ENCODE data around the gene CTTNBP2. TPM values are rescaled to one million over a fixed set of nuclear protein-coding genes. Genes with fewer than 3 reads are reported as not detected.

CTTNBP2 gene
- total RNA-seq, 4 donors from 2014 or later = 2.6 to 6.2 (median 4.3) TPM

- TF ChIP-seq POLR2AphosphoS5 (IDR thresholded peaks at IDR 0.05) (no peak), POLR2A (IDR thresholded peaks at IDR 0.05) (no peak), CTCF (IDR thresholded peaks at IDR 0.05) (no peak), EP300 (IDR thresholded peaks at IDR 0.05; ENCODE audit: low read depth) (no peak)
- intact Hi-C loops (cut with DNase I; ENCODE audit: low total_unique reads) = loop anchor here (10.0 kb wide), 1 partner anchor 363 kb away; no protein-coding TSS in a partner anchor
- Histone ChIP-seq H3K9me3 (no peaks in the 10 kb centered on the region), H3K27ac (no peak overlapping the region), H3K36me3 (no peaks in the 10 kb centered on the region), H3K27me3 (no peaks in the 10 kb centered on the region), H3K4me1 (no peaks in the 10 kb centered on the region), H3K4me3 (no peak overlapping the region)
- 82 to 90% methylated on average over 3 to 4 of the region's 4 CpGs for WGBS, 2 donors (ENCODE audit: low coverage in 1 of 2)
- in situ Hi-C loops (cut with MboI; ENCODE audit: low pct_ligation_motif_present in 1 of 4, low pct_unique_long_range_greater_than_20kb in 1 of 4, low sequenced_read_pairs in 3 of 4) = loop anchor here in 1 of 4 donors (25.0 kb wide), 1 partner anchor 530 kb away; no protein-coding TSS in a partner anchor
- DNase-seq = no peak
Observed at GRCh38 chr7:117741962-117742361, 131.3 kb downstream of the CTTNBP2 start.

- Histone ChIP-seq H3K36me3 (no peaks in the 10 kb centered on the region), H3K4me1 (no peaks in the 10 kb centered on the region), H3K27ac (no peak overlapping the region), H3K4me3 (no peak overlapping the region), H3K27me3 (no peaks in the 10 kb centered on the region), H3K9me3 (no peaks in the 10 kb centered on the region)
- intact Hi-C loops (cut with DNase I; ENCODE audit: low total_unique reads) (no loop called here), in situ Hi-C loops (cut with MboI; ENCODE audit: low pct_ligation_motif_present in 1 of 4, low pct_unique_long_range_greater_than_20kb in 1 of 4, low sequenced_read_pairs in 3 of 4) (loop anchor here in 1 of 4 donors (25.0 kb wide), 1 partner anchor 527 kb away; no protein-coding TSS in a partner anchor)
- no peak for TF ChIP-seq POLR2A (IDR thresholded peaks at IDR 0.05)
- no peak for DNase-seq
- 68 to 78% methylated on average over 4 of the region's 4 CpGs for WGBS, 2 donors (ENCODE audit: low coverage in 1 of 2)
Observed at GRCh38 chr7:117739085-117739484, 134.2 kb downstream of the CTTNBP2 start.

- Histone ChIP-seq H3K4me3 (no peak overlapping the region), H3K36me3 (no peaks in the 10 kb centered on the region), H3K9me3 (no peaks in the 10 kb centered on the region), H3K4me1 (no peaks in the 10 kb centered on the region), H3K27me3 (no peaks in the 10 kb centered on the region), H3K27ac (no peak overlapping the region)
- 90 to 94% methylated on average over 2 to 9 of the region's 9 CpGs for WGBS, 2 donors (ENCODE audit: low coverage in 1 of 2)
- TF ChIP-seq EP300 (IDR thresholded peaks at IDR 0.05; ENCODE audit: low read depth) = no peak
- no peak for TF ChIP-seq POLR2A (IDR thresholded peaks at IDR 0.05)
- TF ChIP-seq CTCF (IDR thresholded peaks at IDR 0.05) = no peak
- no peak for TF ChIP-seq POLR2AphosphoS5 (IDR thresholded peaks at IDR 0.05)
- in situ Hi-C loops (cut with MboI; ENCODE audit: low pct_ligation_motif_present in 1 of 4, low pct_unique_long_range_greater_than_20kb in 1 of 4, low sequenced_read_pairs in 3 of 4) (loop anchor here in 1 of 4 donors (25.0 kb wide), 1 partner anchor 526 kb away; no protein-coding TSS in a partner anchor), intact Hi-C loops (cut with DNase I; ENCODE audit: low total_unique reads) (no loop called here)
- DNase-seq = no peak
Observed at GRCh38 chr7:117737926-117738325, 135.3 kb downstream of the CTTNBP2 start.

GRCh38 chr7:117731455-117731854, 141.8 kb downstream of the CTTNBP2 start:
- Histone ChIP-seq H3K27me3 (no peaks in the 10 kb centered on the region), H3K9me3 (no peaks in the 10 kb centered on the region), H3K36me3 (no peaks in the 10 kb centered on the region), H3K4me3 (no peak overlapping the region), H3K27ac (no peak overlapping the region), H3K4me1 (no peaks in the 10 kb centered on the region)
- in situ Hi-C loops (cut with MboI; ENCODE audit: low pct_ligation_motif_present in 1 of 4, low pct_unique_long_range_greater_than_20kb in 1 of 4, low sequenced_read_pairs in 3 of 4) = loop anchor here in 1 of 4 donors (25.0 kb wide), 1 partner anchor 519 kb away; no protein-coding TSS in a partner anchor
- intact Hi-C loops (cut with DNase I; ENCODE audit: low total_unique reads) = loop anchor here (5.0 kb wide), 1 partner anchor 1306 kb away; no protein-coding TSS in a partner anchor
- WGBS, 2 donors (ENCODE audit: low coverage in 1 of 2) = 47 to 54% methylated on average over 2 to 6 of the region's 6 CpGs
- no peak for DNase-seq
- no peak for TF ChIP-seq EP300 (IDR thresholded peaks at IDR 0.05; ENCODE audit: low read depth)
- TF ChIP-seq CTCF (IDR thresholded peaks at IDR 0.05) = no peak
- TF ChIP-seq POLR2A (IDR thresholded peaks at IDR 0.05) = no peak
- no peak for TF ChIP-seq POLR2AphosphoS5 (IDR thresholded peaks at IDR 0.05)

GRCh38 chr7:117730390-117730789, 142.9 kb downstream of the CTTNBP2 start:
- Histone ChIP-seq H3K27me3 (no peaks in the 10 kb centered on the region), H3K9me3 (no peaks in the 10 kb centered on the region), H3K36me3 (no peaks in the 10 kb centered on the region), H3K4me1 (no peaks in the 10 kb centered on the region), H3K27ac (no peak overlapping the region), H3K4me3 (no peak overlapping the region)
- intact Hi-C loops (cut with DNase I; ENCODE audit: low total_unique reads) (loop anchor here (5.0 kb wide), 1 partner anchor 1307 kb away; no protein-coding TSS in a partner anchor), in situ Hi-C loops (cut with MboI; ENCODE audit: low pct_ligation_motif_present in 1 of 4, low pct_unique_long_range_greater_than_20kb in 1 of 4, low sequenced_read_pairs in 3 of 4) (loop anchor here in 1 of 4 donors (25.0 kb wide), 1 partner anchor 518 kb away; no protein-coding TSS in a partner anchor)
- WGBS, 2 donors (ENCODE audit: low coverage in 1 of 2) = 90 to 96% methylated on average over 3 of the region's 3 CpGs
- no peak for TF ChIP-seq POLR2A (IDR thresholded peaks at IDR 0.05)
- no peak for TF ChIP-seq CTCF (IDR thresholded peaks at IDR 0.05)
- no peak for DNase-seq

All from transverse colon (tissue), 4 donors.